Smooth muscle cell (in vitro differentiated cells): Measurements from ENCODE around the gene MCOLN2. TPM values are rescaled to one million over a fixed set of nuclear protein-coding genes. Genes with fewer than 3 reads are reported as not detected.
A peak's percentile ranks its signal among the peaks of the same experiment; 100 is the strongest.

ENCODE experiments used
- DNase-seq: peaks from one replicate; lab custom pipeline; 2025; ENCODE audit not compliant: unreplicated experiment; lab: John Stamatoyannopoulos, UW
- H2AFZ ChIP-seq: fragments of 200-600 bp; sonication (generic); 2 replicates; pipeline ENCODE4 v1.6.0; 2016; ENCODE audit warnings: antibody characterized with exemption, low read depth, mild to moderate bottlenecking
- H3F3A ChIP-seq: fragments of 200-600 bp; sonication (generic); 2 replicates; pipeline ENCODE4 v1.6.0; 2017; ENCODE audit warnings: antibody characterized with exemption, low read depth
- H3K27ac ChIP-seq: fragments of 200-600 bp; sonication (generic); 2 replicates; pipeline ENCODE4 v1.5.1; 2016; ENCODE audit warnings: low read depth, mild to moderate bottlenecking
- H3K27me3 ChIP-seq: fragments of 200-600 bp; sonication (generic); 2 replicates; pipeline ENCODE4 v1.6.1; 2016; ENCODE audit warnings: low read depth, mild to moderate bottlenecking
- H3K36me3 ChIP-seq: fragments of 200-600 bp; sonication (generic); 2 replicates; pipeline ENCODE4 v1.5.1; 2016; ENCODE audit warnings: low read depth
- H3K4me1 ChIP-seq: fragments of 200-600 bp; sonication (generic); 2 replicates; pipeline ENCODE4 v1.5.1; 2016; ENCODE audit warnings: low read depth
- H3K4me2 ChIP-seq: fragments of 200-600 bp; sonication (generic); 2 replicates; pipeline ENCODE4 v1.6.0; 2016; ENCODE audit warnings: mild to moderate bottlenecking
- H3K4me3 ChIP-seq: fragments of 200-600 bp; sonication (generic); 2 replicates; pipeline ENCODE4 v1.5.1; 2016; ENCODE audit warnings: mild to moderate bottlenecking
- H3K79me2 ChIP-seq: fragments of 200-600 bp; sonication (generic); 2 replicates; pipeline ENCODE4 v1.6.0; 2016; ENCODE audit warnings: low read depth, mild to moderate bottlenecking
- H3K9ac ChIP-seq: fragments of 200-600 bp; sonication (generic); 2 replicates; pipeline ENCODE4 v1.6.0; 2016; ENCODE audit warnings: low read depth
- H3K9me3 ChIP-seq: fragments of 200-600 bp; sonication (generic); replicated peaks from 2 replicates; pipeline ENCODE4 v1.5.1; 2016; ENCODE audit warnings: low read depth
- H4K20me1 ChIP-seq: fragments of 200-600 bp; sonication (generic); 2 replicates; pipeline ENCODE4 v1.6.0; 2016; ENCODE audit warnings: low read depth
- WGBS: methylation state at CpG from one replicate; pipeline ENCODE4 v1.1.7; 2016; ENCODE audit warnings: low lambda C conversion rate; 5-methylcytosine and 5-hydroxymethylcytosine counted together
- polyA plus RNA-seq: library from polyadenylated mRNA; unstranded; fragments of >200 nt; fragmentation: Nextera tagmentation; extraction: Ambion mirVana; gene quantifications from 2 replicates; pipeline ENCODE4 v1.2.1, GENCODE V29; 2016
- total RNA-seq: library from RNA; depleted of rRNA; stranded (reverse); fragments of >200 nt; gene quantifications from 2 replicates; pipeline ENCODE4 v1.2.3, GENCODE V29; 2014
- TF ChIP-seq, protein P1 (sequence below): fragments of 200-600 bp; sonication (generic); IDR thresholded peaks from 2 replicates; pipeline ENCODE4 v1.5.1; 2017; ENCODE audit warnings: borderline replicate concordance, mild to moderate bottlenecking, antibody characterized with exemption; ENCODE audit not compliant: insufficient read depth, poor library complexity, severe bottlenecking

MCOLN2 gene
- total and polyA plus RNA-seq, 2 experiments from 2014 or later, result not detected

DNA sequence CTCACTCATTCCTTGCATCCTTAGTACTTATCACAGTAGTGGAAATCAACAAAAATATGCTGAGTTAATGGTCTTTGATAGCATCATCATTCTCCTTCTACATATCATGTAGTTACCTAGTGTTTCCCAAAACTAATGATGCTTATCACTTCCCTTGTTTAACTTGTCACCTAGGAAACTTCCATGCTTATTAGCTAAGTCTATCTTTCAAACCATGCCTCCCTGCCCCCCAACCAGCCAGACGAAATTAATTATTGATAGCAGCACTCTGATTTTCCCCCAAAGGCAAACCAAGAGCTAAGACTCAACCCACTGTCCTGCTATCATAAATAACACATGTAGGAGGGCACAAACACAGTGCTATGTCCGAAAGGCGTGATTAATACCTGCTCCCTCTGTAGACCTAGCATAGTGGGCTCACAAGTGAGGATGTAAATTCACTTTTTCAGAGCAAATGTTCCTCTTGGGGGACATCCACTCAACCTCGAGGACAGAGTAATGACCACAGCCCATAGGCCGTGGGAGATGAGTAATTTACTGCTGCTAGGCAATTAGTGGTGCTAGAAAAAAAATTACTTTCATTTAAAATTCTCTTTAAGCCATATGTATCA, 78.1 kb downstream of the MCOLN2 start:
- TF ChIP-seq, protein P1, sequence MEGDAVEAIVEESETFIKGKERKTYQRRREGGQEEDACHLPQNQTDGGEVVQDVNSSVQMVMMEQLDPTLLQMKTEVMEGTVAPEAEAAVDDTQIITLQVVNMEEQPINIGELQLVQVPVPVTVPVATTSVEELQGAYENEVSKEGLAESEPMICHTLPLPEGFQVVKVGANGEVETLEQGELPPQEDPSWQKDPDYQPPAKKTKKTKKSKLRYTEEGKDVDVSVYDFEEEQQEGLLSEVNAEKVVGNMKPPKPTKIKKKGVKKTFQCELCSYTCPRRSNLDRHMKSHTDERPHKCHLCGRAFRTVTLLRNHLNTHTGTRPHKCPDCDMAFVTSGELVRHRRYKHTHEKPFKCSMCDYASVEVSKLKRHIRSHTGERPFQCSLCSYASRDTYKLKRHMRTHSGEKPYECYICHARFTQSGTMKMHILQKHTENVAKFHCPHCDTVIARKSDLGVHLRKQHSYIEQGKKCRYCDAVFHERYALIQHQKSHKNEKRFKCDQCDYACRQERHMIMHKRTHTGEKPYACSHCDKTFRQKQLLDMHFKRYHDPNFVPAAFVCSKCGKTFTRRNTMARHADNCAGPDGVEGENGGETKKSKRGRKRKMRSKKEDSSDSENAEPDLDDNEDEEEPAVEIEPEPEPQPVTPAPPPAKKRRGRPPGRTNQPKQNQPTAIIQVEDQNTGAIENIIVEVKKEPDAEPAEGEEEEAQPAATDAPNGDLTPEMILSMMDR, result no peak
- Histone ChIP-seq H3K79me2 (no peaks in the 10 kb centered on the region), H4K20me1 (no peaks in the 10 kb centered on the region), H3K4me3 (no peak overlapping the region), H3K9ac (no peak overlapping the region), H3K27me3 (no peaks in the 10 kb centered on the region), H2AFZ (no peak overlapping the region), H3F3A (no peaks in the 10 kb centered on the region), H3K27ac (no peak overlapping the region), H3K36me3 (no peaks in the 10 kb centered on the region), H3K4me1 (no peaks in the 10 kb centered on the region), H3K4me2 (no peak overlapping the region), H3K9me3 (no peaks in the 10 kb centered on the region)
- DNase-seq, result no peak
- WGBS, result 88% methylated on average over 5 of the region's 5 CpGs

DNA sequence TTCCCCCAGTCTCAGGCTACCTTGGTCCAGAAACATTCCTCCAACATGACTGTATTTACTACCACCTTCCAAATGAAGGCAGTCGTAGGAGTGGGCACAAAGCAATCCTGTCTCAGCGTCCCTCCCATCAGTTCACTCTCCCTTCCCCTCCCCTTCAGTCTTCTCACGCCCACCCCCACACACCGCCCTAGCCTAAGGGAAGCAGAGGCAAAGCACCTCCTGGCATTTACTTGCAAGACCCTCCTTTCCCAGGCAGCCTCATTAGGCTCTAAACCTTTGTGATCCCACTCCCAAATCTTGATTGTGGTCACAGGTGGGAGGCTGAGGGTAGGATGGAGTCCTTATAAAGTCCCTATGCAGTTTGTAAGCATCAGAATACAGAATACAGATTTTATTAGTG, 80.0 kb downstream of the MCOLN2 start:
- Histone ChIP-seq H3K9me3 (no peaks in the 10 kb centered on the region), H3K4me1 (no peaks in the 10 kb centered on the region), H3K27ac (no peak overlapping the region), H2AFZ (no peak overlapping the region), H4K20me1 (no peaks in the 10 kb centered on the region), H3K4me3 (no peak overlapping the region), H3K27me3 (no peaks in the 10 kb centered on the region), H3K9ac (no peak overlapping the region), H3K4me2 (no peak overlapping the region), H3K36me3 (no peaks in the 10 kb centered on the region), H3K79me2 (no peaks in the 10 kb centered on the region), H3F3A (no peaks in the 10 kb centered on the region)
- 59% methylated on average over 4 of the region's 4 CpGs for WGBS
- no peak for DNase-seq
- TF ChIP-seq, protein P1, result no peak

GRCh38 chr1:84913555-84913892, 83.4 kb downstream of the MCOLN2 start:
- no peaks in the 10 kb centered on the region for H3K36me3 ChIP-seq
- WGBS, result 23% methylated on average over 4 of the region's 4 CpGs
- DNase-seq, result no peak
- no peaks in the 10 kb centered on the region for H3K4me1 ChIP-seq
- H3K27me3 ChIP-seq, result peaks cover 8% of the 10 kb centered on the region
- H3K9ac ChIP-seq, result no peak overlapping the region
- no peaks in the 10 kb centered on the region for H4K20me1 ChIP-seq
- no peaks in the 10 kb centered on the region for H3K79me2 ChIP-seq
- H3K27ac ChIP-seq, result no peak overlapping the region
- no peaks in the 10 kb centered on the region for H3K9me3 ChIP-seq
- no peaks in the 10 kb centered on the region for H3F3A ChIP-seq
- no peak overlapping the region for H3K4me3 ChIP-seq
- TF ChIP-seq, protein P1, result no peak
- H2AFZ ChIP-seq, result no peak overlapping the region
- H3K4me2 ChIP-seq, result peak overlapping the region; percentile 53
